SU-DHL-6 (cell line): ENCODE measurements around the gene ELN.

ENCODE experiments used
- H2AFZ ChIP-seq: fragments of 200-600 bp; sonication (generic); 2 replicates; pipeline ENCODE4 v1.6.1; 2014; ENCODE audit warnings: low read depth, mild to moderate bottlenecking, moderate library complexity, mixed read lengths, antibody characterized with exemption, low read length; ENCODE audit not compliant: severe bottlenecking
- H3F3A ChIP-seq: fragments of 200-600 bp; shearing (Covaris generic); 2 replicates; pipeline ENCODE4 v1.6.0; 2016; ENCODE audit warnings: antibody characterized with exemption, mild to moderate bottlenecking; ENCODE audit not compliant: insufficient read depth
- H3K27ac ChIP-seq: fragments of 200-600 bp; sonication (generic); 2 replicates; pipeline ENCODE4 v1.5.1; 2016; ENCODE audit warnings: low read depth, mild to moderate bottlenecking, low read length, moderate library complexity, mixed read lengths
- H3K27me3 ChIP-seq: fragments of 200-600 bp; sonication (generic), shearing (Covaris generic); 2 replicates; pipeline ENCODE4 v1.6.0; 2014; ENCODE audit warnings: mild to moderate bottlenecking, low read length
- H3K36me3 ChIP-seq: fragments of 200-600 bp; sonication (generic); 2 replicates; pipeline ENCODE4 v1.6.1; 2014; ENCODE audit warnings: mild to moderate bottlenecking, low read length, mixed read lengths
- H3K4me2 ChIP-seq: fragments of 300-600, 200-600 bp; shearing (Covaris generic), sonication (generic); 2 replicates; pipeline ENCODE4 v1.6.0; 2014; ENCODE audit warnings: low read length, low read depth, mild to moderate bottlenecking; ENCODE audit not compliant: poor library complexity, severe bottlenecking
- H3K4me3 ChIP-seq: fragments of 200-600 bp; sonication (generic); 2 replicates; pipeline ENCODE4 v1.5.1; 2014; ENCODE audit warnings: antibody characterized with exemption, low read length, mild to moderate bottlenecking, mixed read lengths; ENCODE audit not compliant: insufficient read depth, poor library complexity, severe bottlenecking
- H3K79me2 ChIP-seq: fragments of 200-600 bp; sonication (generic); 2 replicates; pipeline ENCODE4 v1.6.1; 2014; ENCODE audit warnings: mild to moderate bottlenecking, low read length, moderate library complexity; ENCODE audit not compliant: insufficient read depth
- H3K9ac ChIP-seq: fragments of 200-600 bp; sonication (generic); 2 replicates; pipeline ENCODE4 v1.7.0; 2014; ENCODE audit warnings: mild to moderate bottlenecking, low read length
- H3K9me2 ChIP-seq: fragments of 200-600 bp; sonication (generic); replicated peaks from 2 replicates; pipeline ENCODE4 v1.6.1; 2014; ENCODE audit warnings: low read length; ENCODE audit not compliant: insufficient read depth
- H3K9me3 ChIP-seq: fragments of 200-600 bp; sonication (generic); 2 replicates; pipeline ENCODE4 v1.6.1; 2014; ENCODE audit warnings: low read length, mixed read lengths; ENCODE audit not compliant: insufficient read depth
- H4K20me1 ChIP-seq: fragments of 200-600 bp; sonication (generic); 2 replicates; pipeline ENCODE4 v1.6.1; 2014; ENCODE audit warnings: low read depth, mild to moderate bottlenecking, antibody characterized with exemption, low read length, moderate library complexity, mixed read lengths
- CTCF ChIP-seq: fragments of 200-600 bp; sonication (generic); IDR thresholded peaks from one replicate; pipeline ENCODE4 v1.5.1; 2017; ENCODE audit warnings: antibody characterized with exemption, mild to moderate bottlenecking, low read length, moderate library complexity; ENCODE audit not compliant: insufficient read depth, poor library complexity, severe bottlenecking
- EZH2phosphoT487 ChIP-seq: fragments of 200-600 bp; sonication (generic), shearing (Covaris generic); conservative IDR thresholded peaks from 2 replicates; pipeline ENCODE4 v1.6.1; 2018; ENCODE audit warnings: mild to moderate bottlenecking, antibody characterized with exemption, low read length, moderate library complexity, mixed read lengths

The ELN gene

DNA sequence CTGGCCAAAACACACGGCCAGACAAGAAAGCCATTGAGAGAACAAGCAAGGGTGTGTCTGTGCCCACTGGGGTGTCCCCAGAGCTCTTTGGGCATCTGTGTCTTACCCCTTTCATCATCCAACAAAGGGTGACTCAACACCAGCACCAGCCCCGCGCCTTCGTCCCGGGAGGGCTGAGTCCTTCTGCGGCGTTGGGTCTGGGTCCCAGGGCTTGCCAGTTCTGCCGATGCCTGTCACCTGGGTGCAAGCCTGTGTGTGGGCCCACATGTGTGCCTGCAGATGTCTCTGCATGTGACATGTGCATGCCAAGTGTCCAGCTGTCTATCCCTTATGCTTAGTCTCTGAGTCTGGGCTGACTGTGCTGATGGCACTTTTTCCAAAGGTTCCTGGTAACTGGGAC, 24.4 kb upstream of the ELN start:
- H3F3A ChIP-seq = no peaks in the 10 kb centered on the region
- H4K20me1 ChIP-seq = no peaks in the 10 kb centered on the region
- TF ChIP-seq CTCF = no peak
- TF ChIP-seq EZH2phosphoT487 = no peak
- H3K27me3 ChIP-seq = no peaks in the 10 kb centered on the region
- H3K9me2 ChIP-seq = no peaks in the 10 kb centered on the region
- no peaks in the 10 kb centered on the region for H3K36me3 ChIP-seq
- no peaks in the 10 kb centered on the region for H3K9me3 ChIP-seq
- H3K4me3 ChIP-seq = no peak overlapping the region
- no peak overlapping the region for H3K27ac ChIP-seq
- no peak overlapping the region for H3K9ac ChIP-seq
- no peak overlapping the region for H3K4me2 ChIP-seq
- H3K79me2 ChIP-seq = no peaks in the 10 kb centered on the region
- H2AFZ ChIP-seq = no peak overlapping the region

DNA sequence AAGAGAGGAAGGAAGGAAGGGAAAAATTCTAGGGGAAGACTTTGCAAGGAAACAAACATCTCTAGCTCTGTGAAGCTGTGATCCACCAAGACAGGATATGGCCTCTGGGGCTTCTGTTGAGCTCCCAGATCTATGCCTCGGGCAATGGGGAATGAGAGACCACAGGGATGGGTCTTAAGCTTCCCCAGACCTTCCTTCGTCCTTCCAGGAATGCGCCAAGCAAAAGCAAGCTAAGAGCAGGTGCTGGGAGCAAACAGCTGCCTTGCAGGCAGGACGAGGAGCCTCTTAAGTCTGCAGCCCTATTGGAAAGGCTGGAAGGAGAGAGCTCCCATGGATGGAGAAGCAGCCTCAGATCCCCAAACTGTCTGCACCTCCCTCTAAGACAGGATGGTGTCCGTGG, 21.9 kb upstream of the ELN start:
- TF ChIP-seq CTCF (no peak), EZH2phosphoT487 (no peak)
- H3K27ac ChIP-seq = no peak overlapping the region
- no peaks in the 10 kb centered on the region for H3K27me3 ChIP-seq
- no peaks in the 10 kb centered on the region for H3K9me3 ChIP-seq
- no peaks in the 10 kb centered on the region for H3K9me2 ChIP-seq
- no peak overlapping the region for H3K4me3 ChIP-seq
- H3K9ac ChIP-seq = no peak overlapping the region
- no peaks in the 10 kb centered on the region for H3K36me3 ChIP-seq
- H2AFZ ChIP-seq = no peak overlapping the region
- H3K4me2 ChIP-seq = no peak overlapping the region
- no peaks in the 10 kb centered on the region for H3K79me2 ChIP-seq
- H4K20me1 ChIP-seq = no peaks in the 10 kb centered on the region
- no peaks in the 10 kb centered on the region for H3F3A ChIP-seq

DNA sequence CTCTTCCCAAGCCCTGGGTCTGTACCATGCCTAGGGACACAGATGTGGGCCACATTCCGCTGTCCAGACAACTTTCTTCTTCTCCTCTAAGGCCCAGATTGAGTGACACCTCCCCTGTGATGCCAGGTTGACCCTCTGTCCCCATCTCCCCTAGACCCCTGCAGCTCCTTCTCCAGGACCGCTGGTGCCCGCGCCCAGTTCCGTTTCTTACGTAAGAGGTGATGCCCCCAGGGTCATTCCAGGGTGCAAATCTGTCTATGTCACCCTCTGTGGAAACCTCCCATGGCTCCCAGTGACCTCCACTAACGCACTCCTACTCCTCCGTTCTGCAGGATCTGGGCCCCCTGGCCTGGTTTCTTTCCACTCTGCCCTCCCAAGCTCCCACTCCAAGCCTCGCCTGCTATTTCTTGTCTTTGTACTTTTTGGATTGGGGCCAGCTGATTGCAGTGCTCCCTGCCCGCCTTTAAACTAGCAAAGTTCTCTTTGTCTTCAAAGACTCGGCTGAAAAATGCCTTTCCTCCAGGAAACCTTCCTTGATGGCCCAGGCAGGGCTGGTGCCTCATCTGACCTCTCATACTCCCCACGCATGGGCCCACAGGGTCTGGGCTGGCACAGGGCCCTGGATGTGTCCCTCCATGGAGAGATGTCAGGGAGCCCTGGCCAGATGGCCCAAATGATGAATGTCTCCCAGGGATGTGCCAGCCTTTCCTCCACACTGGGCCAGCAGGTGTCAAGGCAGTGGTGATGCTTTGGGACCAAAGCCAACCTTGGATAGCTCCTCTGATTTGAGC, 21.3 kb upstream of the ELN start:
- no peaks in the 10 kb centered on the region for H3K9me2 ChIP-seq
- H3K36me3 ChIP-seq = no peaks in the 10 kb centered on the region
- no peak overlapping the region for H3K4me3 ChIP-seq
- no peaks in the 10 kb centered on the region for H3K79me2 ChIP-seq
- no peaks in the 10 kb centered on the region for H3F3A ChIP-seq
- no peak overlapping the region for H3K4me2 ChIP-seq
- H3K9me3 ChIP-seq = no peaks in the 10 kb centered on the region
- H2AFZ ChIP-seq = no peak overlapping the region
- no peaks in the 10 kb centered on the region for H3K27me3 ChIP-seq
- H3K27ac ChIP-seq = no peak overlapping the region
- H4K20me1 ChIP-seq = no peaks in the 10 kb centered on the region
- TF ChIP-seq EZH2phosphoT487 (no peak), CTCF (no peak)
- H3K9ac ChIP-seq = no peak overlapping the region
